ENCODE data around the gene PYDC1. TPM values are rescaled to one million over a fixed set of nuclear protein-coding genes. Genes with fewer than 3 reads are reported as not detected.
"Not testable (repeated sequence)": the region's sequence is repeated elsewhere in the genome, so short reads cannot be mapped to it uniquely, and the experiment has no call there.

PYDC1 gene
- not detected for polyA plus RNA-seq

DNA sequence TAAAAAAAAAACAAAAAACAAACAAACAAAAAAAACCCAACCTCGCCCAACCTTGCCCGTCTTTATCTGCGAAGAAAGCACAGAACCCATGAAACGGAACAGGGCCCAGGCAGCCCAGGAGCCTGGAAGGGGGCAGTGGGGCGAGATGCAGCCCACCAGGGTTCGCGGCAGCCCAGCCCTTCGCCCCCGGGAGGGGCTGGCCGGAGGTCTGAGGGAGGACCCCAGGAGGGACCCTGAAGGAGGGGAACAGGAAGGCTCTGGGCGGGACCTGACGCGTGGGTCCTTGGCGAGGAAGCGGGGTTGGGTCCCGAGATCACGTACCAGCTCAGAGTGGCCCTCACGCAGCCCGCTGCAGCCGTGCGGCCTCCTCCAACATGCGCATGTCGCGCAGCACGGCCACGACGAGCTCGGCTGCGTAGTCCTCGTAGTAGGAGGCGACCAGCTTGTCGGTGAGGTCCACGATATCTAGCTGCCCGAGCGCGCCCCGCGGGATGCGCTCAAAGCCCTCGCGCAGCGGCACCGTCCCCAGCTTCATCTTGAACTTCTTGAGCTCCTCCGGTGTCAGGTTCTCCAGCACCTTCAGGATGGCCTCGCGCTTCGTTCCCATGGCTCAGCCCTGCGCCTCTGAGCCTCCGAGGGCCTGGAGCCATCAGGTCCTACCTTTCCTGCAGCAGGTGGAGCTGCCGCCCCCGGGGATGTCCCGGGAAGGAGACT is at the start of gene PYDC1:
Gene PYDC1 (minus strand): TSS at position 714 of the 714 bp plus-strand sequence. CDS start 107 bp downstream, at position 607.
- no peak within 1 kb of the TSS for H3K27ac ChIP-seq (ENCODE audit: low read depth, low read length)
- 4% methylated on average over 49 to 52 of the region's 52 CpGs for WGBS, 3 donors

DNA sequence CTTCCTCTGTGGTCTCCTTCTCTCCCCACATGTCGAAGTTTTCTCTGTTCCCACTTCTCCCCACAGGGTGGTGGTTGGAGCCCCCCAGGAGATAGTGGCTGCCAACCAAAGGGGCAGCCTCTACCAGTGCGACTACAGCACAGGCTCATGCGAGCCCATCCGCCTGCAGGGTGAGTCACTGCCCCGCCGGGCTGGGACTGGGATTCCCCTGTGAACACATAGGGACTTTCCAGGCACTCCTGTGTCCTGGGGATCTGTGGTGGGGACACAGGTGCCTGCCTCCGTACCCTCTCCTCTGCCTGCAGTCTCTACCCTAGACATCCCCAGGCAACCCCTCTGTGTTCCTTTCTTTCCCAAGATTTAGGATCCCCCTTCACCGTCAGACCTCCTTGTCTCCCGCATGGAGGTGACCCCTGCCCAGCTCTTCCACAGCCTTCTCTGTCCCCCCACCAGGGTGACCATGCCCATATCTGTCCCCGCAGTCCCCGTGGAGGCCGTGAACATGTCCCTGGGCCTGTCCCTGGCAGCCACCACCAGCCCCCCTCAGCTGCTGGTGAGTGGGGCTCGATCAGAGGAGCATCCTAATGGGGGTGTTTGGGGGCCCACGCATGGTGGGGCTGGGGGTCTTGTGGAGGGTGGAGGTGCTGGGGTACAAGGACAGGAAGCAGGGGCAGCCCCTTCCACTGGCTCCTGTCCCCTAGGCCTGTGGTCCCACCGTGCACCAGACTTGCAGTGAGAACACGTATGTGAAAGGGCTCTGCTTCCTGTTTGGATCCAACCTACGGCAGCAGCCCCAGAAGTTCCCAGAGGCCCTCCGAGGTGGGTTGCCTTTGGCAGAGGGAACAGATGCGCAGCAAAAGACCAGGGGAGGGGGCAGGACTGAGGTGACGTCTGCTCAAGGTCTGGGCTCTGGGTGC is 48.7 kb upstream of the PYDC1 start:
- 48 to 54% (median 52%) methylated on average over 20 of the region's 20 CpGs for WGBS, 3 donors
- H3K27ac ChIP-seq (ENCODE audit: low read depth, low read length) = no peak overlapping the region

DNA sequence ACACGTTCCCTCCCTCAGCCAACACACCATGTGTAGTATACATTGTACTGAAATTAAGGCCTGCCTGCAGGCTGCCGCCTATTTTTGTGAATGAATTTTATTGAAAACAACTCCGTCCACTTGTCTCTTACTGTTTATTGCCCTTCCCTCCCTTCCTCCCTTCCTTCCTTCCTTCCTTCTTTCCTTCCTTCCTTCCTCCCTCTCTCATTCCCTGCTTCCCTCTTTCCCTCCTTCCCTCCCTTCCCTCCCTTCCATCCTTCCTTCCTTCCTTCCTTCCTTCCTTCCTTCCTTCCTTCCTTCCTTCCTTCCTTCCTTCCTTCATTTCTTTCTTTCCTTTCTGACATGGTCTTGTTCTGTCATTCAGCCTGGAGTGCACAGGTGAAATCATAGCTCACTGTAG is 45.1 kb upstream of the PYDC1 start:
- no peak overlapping the region for H3K27ac ChIP-seq (ENCODE audit: low read depth, low read length)
- WGBS, 3 donors = 64 to 72% (median 71%) methylated on average over 3 of the region's 3 CpGs

DNA sequence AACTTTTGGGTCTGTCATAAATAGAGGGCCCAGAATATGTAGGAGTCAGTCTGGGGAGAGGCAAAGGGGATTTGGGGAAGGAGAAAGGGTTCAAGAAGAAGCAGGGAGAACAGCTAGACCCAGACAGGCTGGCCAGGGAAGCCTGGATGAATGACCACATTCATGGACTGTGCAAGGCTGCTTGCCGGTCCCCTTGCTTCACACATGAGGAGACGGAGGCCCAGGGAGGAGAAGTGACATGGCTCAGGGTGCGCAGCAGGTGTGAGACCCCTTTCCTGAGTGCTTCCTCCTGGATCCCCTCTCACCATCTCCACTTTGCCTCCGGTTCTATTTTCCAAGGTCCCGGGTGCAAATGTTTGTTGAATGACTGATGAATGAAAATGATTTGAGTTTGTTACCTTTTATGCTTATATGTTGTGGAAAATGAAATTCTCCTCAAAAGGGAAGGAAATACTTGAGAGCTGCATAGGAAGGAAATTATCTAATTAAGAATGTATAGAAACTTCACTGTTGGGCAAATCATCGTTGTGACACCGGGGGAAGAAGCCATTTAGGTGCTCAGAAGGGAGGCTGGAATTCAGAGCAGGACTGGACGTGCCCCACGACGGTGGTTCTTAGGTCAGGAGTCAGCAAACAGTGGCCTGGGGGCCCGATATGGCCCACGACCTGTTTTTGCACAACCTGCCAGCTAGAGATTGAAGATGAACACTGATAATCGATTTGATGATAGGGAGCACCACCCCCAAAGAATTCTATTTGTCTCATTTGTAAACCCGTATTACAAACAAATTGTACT is 43.4 kb upstream of the PYDC1 start:
- H3K27ac ChIP-seq (ENCODE audit: low read depth, low read length) = no peak overlapping the region
- 41 to 67% (median 45%) methylated on average over 14 of the region's 14 CpGs for WGBS, 3 donors

DNA sequence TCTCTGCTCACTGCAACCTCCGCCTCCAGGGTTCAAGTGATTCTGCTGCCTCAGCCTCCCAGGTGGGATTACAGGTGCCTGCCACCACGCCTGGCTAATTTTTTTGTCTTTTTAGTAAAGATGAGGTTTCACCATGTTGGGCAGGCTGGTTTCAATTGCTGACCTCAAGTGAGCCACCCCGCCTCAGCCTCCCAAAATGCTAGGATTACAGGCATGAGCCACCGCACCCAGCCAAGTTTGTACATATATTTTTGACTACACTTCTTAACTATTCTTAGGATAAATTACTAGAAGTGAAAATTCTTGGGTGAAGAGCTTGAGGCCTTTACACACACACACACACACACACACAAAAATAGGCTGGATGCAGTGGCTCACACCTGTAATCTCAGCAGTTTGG is 41.4 kb upstream of the PYDC1 start:
- no peak overlapping the region for H3K27ac ChIP-seq (ENCODE audit: low read depth, low read length)
- 79 to 91% (median 88%) methylated on average over 4 of the region's 4 CpGs for WGBS, 3 donors

DNA sequence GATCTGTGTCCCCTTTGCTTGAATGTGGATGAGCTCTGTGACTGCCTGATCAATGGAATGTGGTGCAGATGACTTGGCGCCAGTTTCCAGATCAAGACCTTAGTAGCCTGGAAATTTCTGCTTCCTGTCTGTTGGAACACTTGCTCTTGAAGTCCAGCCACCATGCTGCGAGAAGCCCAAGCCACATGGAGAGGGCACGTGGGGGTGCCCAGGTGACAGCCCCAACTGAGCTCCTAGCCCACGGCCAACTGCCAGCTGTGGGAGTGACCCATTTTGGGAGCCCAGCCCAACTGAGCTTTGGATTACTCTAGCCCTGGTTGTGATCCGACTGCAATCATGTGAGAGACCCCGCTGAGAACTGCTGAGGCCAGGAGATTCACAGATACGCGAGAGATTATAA is 39.5 kb upstream of the PYDC1 start:
- no peak overlapping the region for H3K27ac ChIP-seq (ENCODE audit: low read depth, low read length)
- 69 to 77% (median 75%) methylated on average over 8 of the region's 8 CpGs for WGBS, 3 donors

DNA sequence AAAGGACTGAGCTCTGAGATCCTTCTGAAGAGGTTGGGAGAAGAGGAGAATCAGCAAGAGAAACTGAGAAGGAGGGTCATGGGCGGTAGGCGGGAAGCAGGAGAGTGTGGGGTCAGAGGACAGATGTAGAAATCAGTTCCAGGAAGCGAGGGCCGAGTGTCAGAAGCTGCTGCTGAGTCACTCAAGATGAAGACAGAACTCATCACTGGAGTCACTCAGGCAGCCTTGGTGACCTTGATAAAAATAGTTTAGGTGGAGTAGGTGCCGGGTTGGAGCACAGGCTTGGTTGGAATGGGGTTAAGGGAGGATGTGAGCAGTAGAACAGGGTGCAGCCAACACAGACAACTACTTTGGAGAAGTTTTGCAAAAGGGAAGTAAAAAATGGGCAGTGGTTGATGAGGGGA is 36.7 kb upstream of the PYDC1 start:
- H3K27ac ChIP-seq (ENCODE audit: low read depth, low read length) = no peak overlapping the region
- WGBS, 3 donors = 29 to 43% (median 33%) methylated on average over 5 of the region's 5 CpGs

DNA sequence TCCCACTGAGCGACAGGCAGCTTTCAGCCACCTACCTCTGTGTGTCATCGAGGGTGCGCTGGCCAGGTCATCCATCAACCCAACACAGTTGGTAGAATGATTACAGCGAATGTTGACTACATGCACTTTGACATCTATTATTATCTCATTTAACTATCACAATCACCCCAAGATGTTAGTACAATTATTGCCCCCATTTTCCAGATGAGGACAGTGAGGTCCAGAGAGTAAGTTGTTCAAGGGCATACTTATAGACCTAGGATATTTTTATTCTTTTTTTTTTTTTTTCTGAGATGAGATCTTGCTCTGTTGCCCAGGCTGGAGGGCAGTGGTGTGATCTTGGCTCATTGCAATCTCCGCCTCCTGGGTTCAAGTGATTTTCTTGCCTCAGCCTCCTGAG is 34.5 kb upstream of the PYDC1 start:
- 89 to 99% (median 97%) methylated on average over 5 of the region's 5 CpGs for WGBS, 3 donors

DNA sequence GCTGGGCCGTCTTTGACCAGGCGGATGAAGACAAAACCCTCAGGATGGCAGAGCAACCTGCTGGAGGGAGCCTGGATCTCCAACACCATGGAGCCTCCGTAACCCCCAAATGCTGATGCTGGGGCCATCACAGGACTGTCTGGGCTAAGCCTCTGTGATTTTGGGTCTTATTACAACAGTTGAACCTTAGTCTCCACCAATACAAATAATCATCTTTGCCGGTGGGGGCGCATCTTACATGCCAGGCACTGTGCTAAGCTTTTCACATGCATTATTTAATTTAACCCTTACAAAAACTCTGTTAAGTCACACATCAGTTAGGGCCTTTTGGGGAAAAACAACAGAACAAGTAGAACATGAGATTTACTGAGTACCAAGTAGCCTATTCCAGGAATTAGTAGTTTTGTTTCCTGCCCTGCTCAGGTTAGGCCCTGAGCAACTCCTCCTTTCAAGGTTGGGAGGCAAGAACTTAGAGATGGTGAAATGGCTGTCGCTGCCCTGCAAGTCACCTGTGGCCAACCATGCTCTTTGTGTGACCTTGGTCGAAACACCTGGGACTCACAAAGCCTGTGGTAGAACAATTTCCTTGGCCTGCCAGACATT is 33.9 kb upstream of the PYDC1 start:
- 85 to 92% (median 87%) methylated on average over 7 of the region's 7 CpGs for WGBS, 3 donors

More for the DNA sequence above, 34.5 kb upstream of the PYDC1 start:
- H3K27ac ChIP-seq (ENCODE audit: low read depth, low read length) = no peak overlapping the region

DNA sequence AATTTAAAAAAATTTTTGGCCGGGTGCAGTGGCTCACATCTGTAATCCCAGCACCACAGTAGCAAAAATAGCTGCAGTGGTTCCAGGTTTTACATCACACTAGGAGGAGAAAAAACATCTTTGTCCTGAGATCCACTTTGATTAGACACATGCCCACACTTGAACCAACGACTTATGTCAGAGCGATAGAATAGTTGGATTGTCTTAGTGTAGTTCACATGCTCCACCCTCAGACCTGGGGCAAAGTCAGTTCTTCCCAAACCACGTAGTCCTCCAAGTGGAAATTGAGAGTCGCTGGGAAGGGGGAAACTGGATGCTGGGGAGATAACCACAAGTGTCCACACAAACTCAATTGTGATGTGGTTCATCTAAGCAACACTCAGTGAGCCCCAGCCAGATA is 31.4 kb upstream of the PYDC1 start:
- no peak overlapping the region for H3K27ac ChIP-seq (ENCODE audit: low read depth, low read length)
- WGBS, 3 donors = 71 to 81% (median 81%) methylated on average over 5 of the region's 5 CpGs

More for the DNA sequence above, 33.9 kb upstream of the PYDC1 start:
- no peak overlapping the region for H3K27ac ChIP-seq (ENCODE audit: low read depth, low read length)

DNA sequence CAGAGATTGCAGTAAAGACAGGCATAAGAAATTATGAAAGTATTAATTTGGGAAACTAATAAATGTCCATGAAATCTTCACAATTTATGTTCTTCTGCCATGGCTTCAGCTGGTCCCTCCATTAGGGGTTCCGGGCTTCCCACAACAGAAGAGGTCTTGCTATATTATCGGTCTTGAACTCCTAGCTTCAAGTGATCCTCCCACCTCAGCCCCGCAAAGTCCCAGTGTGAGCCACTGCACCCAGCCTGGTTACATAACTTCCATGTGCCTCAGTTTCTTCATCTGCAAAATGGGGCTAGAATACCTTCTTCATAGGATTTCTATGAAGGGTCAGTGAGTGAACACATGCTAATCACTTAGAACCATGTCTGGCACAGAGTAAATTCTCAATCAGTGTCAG is 29.4 kb upstream of the PYDC1 start:
- H3K27ac ChIP-seq (ENCODE audit: low read depth, low read length) = no peak overlapping the region
- 94 to 95% (median 94%) methylated on average over 3 of the region's 3 CpGs for WGBS, 3 donors

DNA sequence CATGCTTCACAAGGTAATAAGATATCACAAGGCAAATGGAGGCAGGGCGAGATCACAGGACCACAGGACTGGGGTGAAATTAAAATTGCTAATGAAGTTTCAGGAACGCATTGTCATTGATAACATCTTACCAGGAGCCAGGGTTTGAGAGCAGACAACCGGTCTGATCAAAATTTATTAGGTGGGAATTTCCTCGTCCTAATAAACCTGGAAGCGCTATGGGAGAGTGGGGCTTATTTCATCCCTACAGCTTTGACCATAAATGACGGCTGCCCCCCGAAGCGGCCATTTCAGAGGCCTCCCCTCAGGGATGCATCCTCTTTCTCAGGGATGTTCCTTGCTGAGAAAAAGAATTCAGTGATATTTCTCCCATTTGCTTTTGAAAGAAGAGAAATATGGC is 28.7 kb upstream of the PYDC1 start:
- 23 to 53% (median 51%) methylated on average over 8 of the region's 8 CpGs for WGBS, 3 donors
- not testable (repeated sequence) for H3K27ac ChIP-seq (ENCODE audit: low read depth, low read length)

DNA sequence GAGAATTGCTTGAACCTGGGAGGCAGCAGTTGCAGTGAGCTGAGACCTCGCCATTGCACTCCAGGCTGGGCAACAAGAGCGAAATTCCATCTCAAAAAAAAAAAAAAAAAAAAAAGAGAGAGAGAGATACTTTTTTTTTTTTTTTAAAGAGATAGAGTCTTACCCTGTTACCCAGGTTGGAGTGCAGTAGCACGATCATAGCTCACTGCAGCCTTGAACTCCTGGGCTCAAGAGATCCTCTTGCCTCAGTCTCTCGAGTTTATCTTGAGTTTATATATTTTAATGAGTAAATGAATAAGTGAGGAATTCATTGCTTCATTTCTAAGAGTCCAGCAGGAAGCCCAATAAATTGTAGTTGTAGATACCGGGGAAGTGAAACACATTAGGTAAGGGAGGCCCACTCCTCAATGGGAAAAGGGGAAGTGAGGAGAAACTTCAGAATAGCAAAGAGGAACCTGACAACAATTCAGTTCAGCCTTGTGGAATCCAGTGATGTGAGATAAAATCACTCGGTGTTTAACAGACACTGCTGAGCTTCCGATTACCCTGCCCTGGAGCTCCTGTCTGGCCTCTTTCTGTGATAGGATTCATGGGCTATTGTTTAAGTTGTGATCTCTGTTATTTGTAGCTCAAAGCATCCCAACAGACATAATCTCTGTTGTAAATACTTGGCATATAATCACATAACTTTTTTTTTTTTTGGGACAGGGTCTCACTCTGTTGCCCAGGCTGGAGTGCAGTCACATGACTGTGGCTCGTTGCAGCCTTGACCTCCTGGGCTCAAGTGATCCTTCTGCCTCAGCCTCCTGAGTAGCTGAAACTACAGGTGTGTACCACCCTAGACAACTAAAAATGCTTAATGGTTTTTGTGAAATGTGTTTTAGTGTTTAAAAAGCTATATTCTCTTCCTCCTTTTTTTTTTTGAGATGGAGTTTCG is 27.1 kb upstream of the PYDC1 start:
- H3K27ac ChIP-seq (ENCODE audit: low read depth, low read length) = no peak overlapping the region
- 45 to 53% (median 48%) methylated on average over 7 to 9 of the region's 9 CpGs for WGBS, 3 donors

DNA sequence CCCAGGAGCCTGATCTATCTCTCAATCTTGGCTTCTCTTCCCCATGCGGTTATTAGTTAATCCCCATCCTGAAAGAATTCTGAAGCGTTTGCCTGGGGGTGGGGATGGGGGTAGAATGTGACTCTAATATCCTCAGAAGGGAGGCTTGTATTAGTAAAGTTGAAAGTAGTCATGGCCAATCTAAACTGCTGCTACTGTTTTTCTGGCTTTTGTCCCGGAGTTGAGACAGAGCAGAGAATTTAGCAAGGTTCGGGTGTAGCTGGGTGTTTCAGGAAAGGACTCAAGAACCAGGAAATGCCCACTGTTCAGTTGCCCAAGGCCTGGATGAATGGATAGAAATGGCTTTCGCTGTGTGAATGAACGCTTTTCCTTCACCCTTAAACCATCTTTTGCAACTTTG is 25.3 kb upstream of the PYDC1 start:
- 31 to 51% (median 37%) methylated on average over 6 of the region's 6 CpGs for WGBS, 3 donors
- no peak overlapping the region for H3K27ac ChIP-seq (ENCODE audit: low read depth, low read length)

DNA sequence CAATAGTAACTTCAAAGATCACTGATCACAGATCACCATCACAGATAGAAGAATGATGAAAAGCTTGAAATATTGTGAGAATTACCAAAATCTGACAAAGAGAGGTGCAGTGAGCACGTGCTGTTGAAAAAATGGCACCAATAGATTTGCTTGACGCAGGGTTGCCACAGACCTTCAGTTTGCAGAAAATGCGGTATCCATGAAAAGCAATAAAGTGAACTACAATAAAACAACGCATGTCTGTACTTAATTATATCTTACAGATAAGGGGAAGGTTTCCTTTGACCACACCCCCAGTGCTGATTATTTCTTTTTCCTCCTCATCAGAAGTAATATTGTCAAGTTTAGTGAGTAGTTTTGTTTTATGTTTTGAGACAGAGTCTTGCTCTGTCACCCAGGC is 21.1 kb upstream of the PYDC1 start:
- 75 to 86% (median 80%) methylated on average over 4 of the region's 4 CpGs for WGBS, 3 donors

DNA sequence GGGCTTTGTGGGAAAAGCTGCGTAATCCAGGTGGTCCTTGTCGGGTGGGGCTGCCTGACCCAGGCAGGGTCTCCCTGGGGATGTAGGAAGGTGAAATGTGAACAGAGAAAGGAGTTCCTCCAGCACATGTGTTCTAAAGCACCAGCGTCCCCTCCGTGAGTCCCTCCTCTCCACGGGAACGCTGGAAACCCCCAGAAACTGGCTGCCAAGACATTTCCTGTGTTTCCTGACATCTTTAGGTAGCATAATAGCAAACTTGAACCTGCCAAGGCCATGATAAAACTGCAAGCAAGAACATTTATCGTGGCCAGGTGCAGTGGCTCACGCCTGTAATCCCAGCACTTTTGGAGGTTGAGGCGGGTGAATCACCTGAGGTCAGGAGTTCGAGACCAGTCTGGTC is 12.6 kb upstream of the PYDC1 start:
- 38 to 53% (median 45%) methylated on average over 10 of the region's 10 CpGs for WGBS, 3 donors
- H3K27ac ChIP-seq (ENCODE audit: low read depth, low read length) = no peak overlapping the region

More for the DNA sequence above, 21.1 kb upstream of the PYDC1 start:
- H3K27ac ChIP-seq (ENCODE audit: low read depth, low read length) = no peak overlapping the region

DNA sequence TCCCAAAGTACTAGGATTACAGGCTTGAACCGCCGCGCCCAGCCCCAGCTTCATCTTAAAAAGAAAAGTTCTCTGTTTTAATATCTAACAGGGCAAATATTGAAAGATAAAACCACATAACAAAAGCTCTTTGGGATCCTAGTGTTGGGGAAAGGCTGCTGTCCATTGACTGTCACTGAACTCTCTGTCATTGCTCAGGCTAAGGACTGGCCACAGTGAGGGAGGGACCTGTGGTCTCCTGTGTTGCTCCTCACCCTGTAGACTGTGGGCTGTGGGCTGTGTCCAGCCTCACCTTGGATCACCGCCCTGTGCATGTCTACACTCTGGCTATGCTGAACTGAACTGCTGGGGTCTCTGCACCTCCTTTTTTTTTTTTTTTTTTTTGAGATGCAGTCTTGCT is 11.3 kb upstream of the PYDC1 start:
- WGBS, 3 donors = 85 to 98% (median 90%) methylated on average over 4 of the region's 4 CpGs
- no peak overlapping the region for H3K27ac ChIP-seq (ENCODE audit: low read depth, low read length)

Measured in adipose tissue (tissue), 3 donors.